Uterus (tissue), 4 donors: ENCODE data around the gene MTG1. TPM values are rescaled to one million over a fixed set of nuclear protein-coding genes. Genes with fewer than 3 reads are reported as not detected.

ENCODE experiments used
- DNase-seq, 2 donors: peaks; one replicate each; pipeline ENCODE4 v3.0.0-alpha.2; 2019 to 2020
- H3K27ac ChIP-seq, 2 donors: fragments of 200-600 bp; sonication (generic); 1 replicate in 1 of 2; 2 replicates in 1 of 2; pipeline ENCODE4 v1.5.1; 2016 to 2018
- H3K27me3 ChIP-seq, 2 donors: fragments of 200-600 bp; sonication (generic); one replicate each; pipeline ENCODE4 v1.5.1; 2018 to 2019; ENCODE audit warnings: control low read depth in 1 of 2
- H3K36me3 ChIP-seq, 2 donors: fragments of 200-600 bp; sonication (generic); one replicate each; pipeline ENCODE4 v1.5.1; 2019; ENCODE audit warnings: control low read depth in 1 of 2
- H3K4me1 ChIP-seq, 2 donors: fragments of 200-600 bp; sonication (generic); one replicate each; pipeline ENCODE4 v1.5.1; 2018 to 2019; ENCODE audit warnings: control low read depth in 1 of 2
- H3K4me3 ChIP-seq, 2 donors: fragments of 200-600 bp; sonication (generic); 1 replicate in 1 of 2; 2 replicates in 1 of 2; pipeline ENCODE4 v1.5.1; 2018 to 2019; ENCODE audit warnings: mild to moderate bottlenecking in 1 of 2
- H3K9me3 ChIP-seq, 2 donors: fragments of 200-600 bp; sonication (generic); one replicate each; pipeline ENCODE4 v1.5.1; 2019; ENCODE audit warnings: control low read depth in 1 of 2
- POLR2A ChIP-seq, 2 donors: fragments of 450-650 bp; IDR thresholded peaks; one replicate each; pipeline ENCODE4 v1.6.1; 2016; ENCODE audit warnings: antibody characterized with exemption in 2 of 2, mild to moderate bottlenecking in 1 of 2, moderate library complexity in 1 of 2
- intact Hi-C: fragments of 100-400 bp; cut with DNase I; formaldehyde crosslinking; loops from one replicate; pipeline ENCODE4 v1.15.1; 2023; ENCODE audit warnings: low total_unique reads
- total RNA-seq, 4 donors: library from RNA; depleted of rRNA in 3 of 4; stranded (reverse); fragments of >200 nt in 3 of 4; gene quantifications; one replicate each; pipeline versions ENCODE4 v1.1.0 to v1.2.4, GENCODE V29; 2014 to 2023
- TF ChIP-seq, protein P1 (sequence below), 4 experiments: fragments of 200-600 bp in 2 of 4; fragments of 450-650 bp in 2 of 4; sonication (generic) in 2 of 4; IDR thresholded peaks; one replicate each; pipeline ENCODE4 v1.5.1; 2016 to 2019; ENCODE audit warnings: antibody characterized with exemption in 4 of 4, mild to moderate bottlenecking in 2 of 4, moderate library complexity in 1 of 4
- donor health status: DM: yes; HTN: yes; CAD: no.

The MTG1 gene
- total RNA-seq, 4 donors from 2014 or later, result 14.6 to 50.1 (median 32.6) TPM

DNA sequence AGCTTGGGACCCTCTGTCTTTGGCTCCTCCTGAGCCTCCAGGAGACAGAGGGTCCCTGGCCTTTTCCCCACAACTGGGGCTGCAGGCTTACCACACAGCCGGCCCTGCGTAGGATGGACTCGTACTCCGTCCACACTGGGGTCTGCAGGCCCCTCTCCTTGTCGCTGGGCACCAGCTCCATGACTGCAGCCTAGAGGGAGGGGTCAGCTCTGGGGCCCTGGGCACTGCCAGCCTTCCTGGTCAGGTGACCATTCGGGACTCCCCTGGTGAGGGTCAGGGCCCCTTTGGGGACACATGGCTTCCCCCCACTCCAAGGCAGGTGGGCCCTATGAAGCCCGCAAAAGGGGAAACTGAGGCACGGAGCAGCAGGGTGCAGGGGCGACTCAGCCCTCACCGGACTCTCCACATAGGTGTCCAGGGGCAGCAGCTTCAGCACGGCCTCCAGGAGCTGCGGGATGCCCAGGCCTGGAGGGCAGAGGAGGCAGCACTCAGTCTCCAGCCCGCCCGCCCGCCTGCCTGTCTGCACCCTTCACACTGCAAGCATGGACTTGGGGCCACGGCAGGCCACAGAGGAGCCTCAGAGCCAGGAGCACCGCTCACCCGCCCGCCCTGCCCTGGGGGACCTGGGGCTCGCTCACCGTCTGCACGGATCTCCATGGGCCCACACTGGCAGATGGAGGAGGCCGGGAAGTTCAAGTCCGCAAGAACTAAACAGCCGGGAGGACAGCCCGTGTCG, 37.2 kb upstream of the MTG1 start:
- H3K27ac ChIP-seq, result peak overlapping the region in 1 of 2 donors; percentile 74
- H3K27me3 ChIP-seq, result no peaks in the 10 kb centered on the region
- DNase-seq, result no peak
- TF ChIP-seq, protein P1, sequence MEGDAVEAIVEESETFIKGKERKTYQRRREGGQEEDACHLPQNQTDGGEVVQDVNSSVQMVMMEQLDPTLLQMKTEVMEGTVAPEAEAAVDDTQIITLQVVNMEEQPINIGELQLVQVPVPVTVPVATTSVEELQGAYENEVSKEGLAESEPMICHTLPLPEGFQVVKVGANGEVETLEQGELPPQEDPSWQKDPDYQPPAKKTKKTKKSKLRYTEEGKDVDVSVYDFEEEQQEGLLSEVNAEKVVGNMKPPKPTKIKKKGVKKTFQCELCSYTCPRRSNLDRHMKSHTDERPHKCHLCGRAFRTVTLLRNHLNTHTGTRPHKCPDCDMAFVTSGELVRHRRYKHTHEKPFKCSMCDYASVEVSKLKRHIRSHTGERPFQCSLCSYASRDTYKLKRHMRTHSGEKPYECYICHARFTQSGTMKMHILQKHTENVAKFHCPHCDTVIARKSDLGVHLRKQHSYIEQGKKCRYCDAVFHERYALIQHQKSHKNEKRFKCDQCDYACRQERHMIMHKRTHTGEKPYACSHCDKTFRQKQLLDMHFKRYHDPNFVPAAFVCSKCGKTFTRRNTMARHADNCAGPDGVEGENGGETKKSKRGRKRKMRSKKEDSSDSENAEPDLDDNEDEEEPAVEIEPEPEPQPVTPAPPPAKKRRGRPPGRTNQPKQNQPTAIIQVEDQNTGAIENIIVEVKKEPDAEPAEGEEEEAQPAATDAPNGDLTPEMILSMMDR (IDR thresholded peaks at IDR 0.05), result no peak
- no peak for TF ChIP-seq POLR2A (IDR thresholded peaks at IDR 0.05)
- H3K36me3 ChIP-seq, result no peaks in the 10 kb centered on the region
- no peaks in the 10 kb centered on the region for H3K4me1 ChIP-seq
- no peaks in the 10 kb centered on the region for H3K9me3 ChIP-seq
- intact Hi-C loops, result no loop called here
- H3K4me3 ChIP-seq, result peak overlapping the region; percentile 16 to 47

DNA sequence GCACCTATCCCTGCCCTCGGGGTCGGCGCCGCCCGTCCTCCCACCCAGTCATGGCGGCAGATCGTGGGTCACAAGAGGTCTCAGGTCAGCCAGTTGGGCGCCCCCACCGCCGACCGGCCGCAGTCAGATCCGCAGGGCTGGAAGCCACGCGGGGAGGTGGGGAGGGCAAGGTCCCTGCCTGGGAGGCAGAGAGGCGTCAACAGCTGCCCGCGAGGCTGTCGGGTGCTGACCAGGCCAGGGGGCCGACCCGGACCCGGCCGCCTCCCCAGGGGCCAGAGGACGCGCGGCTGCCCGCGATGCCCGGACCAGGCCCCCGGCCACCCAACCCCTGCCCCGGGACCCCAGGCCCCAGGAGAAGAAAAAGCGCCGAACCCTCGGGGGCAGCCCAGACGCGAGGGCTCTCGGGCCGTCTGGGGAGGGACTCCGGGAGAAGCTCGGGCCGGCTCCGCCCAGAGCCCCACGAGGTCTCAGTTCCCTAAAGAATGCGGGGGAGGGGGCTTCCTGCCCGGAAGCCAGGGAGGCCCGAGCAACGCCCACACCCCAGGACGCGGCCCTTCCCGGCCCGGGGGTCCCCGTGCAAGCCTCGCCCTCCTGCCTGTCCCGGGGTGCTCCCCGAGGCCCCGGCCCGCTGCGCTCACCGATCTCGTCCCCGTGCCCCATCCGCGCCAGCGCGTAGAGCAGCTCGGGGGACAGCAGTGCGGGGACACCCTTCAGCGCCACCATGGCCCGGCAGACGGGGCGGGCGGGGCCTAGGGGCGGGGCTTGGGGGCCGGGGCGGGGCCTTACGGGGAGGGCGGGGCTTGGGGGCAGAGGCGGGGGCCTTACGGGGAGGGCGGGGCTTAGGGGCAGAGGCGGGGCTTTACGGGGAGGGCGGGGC, 36.4 kb upstream of the MTG1 start, which contains the start of gene FUOM:
Gene FUOM, minus strand, starts transcription at position 735 of the 877 bp plus-strand sequence. Its CDS starts 12 bp downstream, at position 723.
- no peak for TF ChIP-seq POLR2A (IDR thresholded peaks at IDR 0.05)
- TF ChIP-seq, protein P1 (IDR thresholded peaks at IDR 0.05), result no peak
- Histone ChIP-seq H3K9me3 (no peaks in the 10 kb centered on the region), H3K27ac (peak within 1 kb of the TSS in 1 of 2 donors; percentile 74), H3K36me3 (no peaks in the 10 kb centered on the region), H3K27me3 (no peaks in the 10 kb centered on the region), H3K4me1 (no peaks in the 10 kb centered on the region), H3K4me3 (peak within 1 kb of the TSS; percentile 16 to 47)
- intact Hi-C loops, result no loop called here
- peak; percentile 39 to 40 for DNase-seq

DNA sequence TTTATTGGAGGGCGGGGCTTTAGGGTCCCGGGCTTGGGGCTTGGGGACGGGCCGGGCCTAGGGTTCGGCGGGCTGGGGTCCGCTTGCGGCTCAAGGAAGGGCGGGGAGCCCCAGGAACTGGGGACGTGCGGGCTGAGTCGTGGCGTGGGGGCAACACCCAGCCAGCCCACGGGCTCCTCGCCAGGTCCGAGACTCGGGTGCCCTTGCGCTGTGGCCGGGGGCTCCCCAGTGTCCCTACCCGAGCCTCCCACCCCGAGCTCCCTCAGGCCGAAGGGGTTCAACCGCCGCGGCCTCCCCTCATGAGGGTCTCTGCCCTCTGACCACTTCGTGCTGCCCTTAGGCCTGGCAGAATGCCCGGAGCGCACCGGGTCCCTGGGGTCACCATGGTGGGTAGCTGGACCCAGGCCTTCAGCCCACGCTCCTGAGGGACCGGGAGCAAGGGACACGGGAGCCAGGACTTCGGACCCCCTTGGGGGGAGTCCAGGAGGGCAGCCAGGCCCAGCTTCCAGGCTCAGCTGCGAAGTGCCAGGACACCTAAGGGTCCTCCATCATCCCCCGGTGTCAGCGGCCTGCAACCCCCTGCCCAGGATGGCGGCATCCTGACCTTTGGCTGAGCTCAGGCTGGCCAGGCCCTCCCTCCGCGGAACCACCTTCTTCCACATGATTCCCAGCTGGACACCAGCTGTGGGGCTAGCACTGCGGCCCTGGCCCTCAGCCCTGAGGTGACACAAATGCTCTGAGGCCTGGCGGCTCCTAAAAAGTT, 35.6 kb upstream of the MTG1 start:
- no peaks in the 10 kb centered on the region for H3K36me3 ChIP-seq
- DNase-seq, result peak in 1 of 2 donors; percentile 35
- H3K4me1 ChIP-seq, result no peaks in the 10 kb centered on the region
- no peaks in the 10 kb centered on the region for H3K27me3 ChIP-seq
- H3K27ac ChIP-seq, result peak overlapping the region in 1 of 2 donors; percentile 74
- no peaks in the 10 kb centered on the region for H3K9me3 ChIP-seq
- intact Hi-C loops, result no loop called here
- H3K4me3 ChIP-seq, result no peak overlapping the region
- TF ChIP-seq, protein P1 (IDR thresholded peaks at IDR 0.05), result no peak
- no peak for TF ChIP-seq POLR2A (IDR thresholded peaks at IDR 0.05)

DNA sequence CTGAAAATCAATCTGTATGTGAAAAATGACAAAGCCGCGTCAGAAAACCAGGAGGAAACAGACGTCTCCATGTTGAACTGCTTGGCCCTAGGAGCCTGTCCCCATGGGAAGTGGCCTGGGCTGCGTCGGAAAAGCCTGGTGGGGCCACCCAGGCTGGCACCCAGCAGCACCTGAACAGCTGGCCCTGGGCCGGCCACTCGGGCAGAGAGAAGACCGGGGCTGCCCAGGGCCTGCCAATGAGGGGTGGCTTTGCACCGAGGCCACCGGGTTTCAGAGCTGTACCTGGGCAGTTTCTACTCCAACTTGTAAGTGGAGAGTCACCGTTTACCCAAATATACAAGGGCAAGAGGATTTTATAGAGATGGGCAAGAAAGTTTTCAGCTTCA, 35.0 kb upstream of the MTG1 start:
- no peaks in the 10 kb centered on the region for H3K36me3 ChIP-seq
- no peaks in the 10 kb centered on the region for H3K4me1 ChIP-seq
- H3K27ac ChIP-seq, result no peak overlapping the region
- intact Hi-C loops, result no loop called here
- no peak for DNase-seq
- no peak for TF ChIP-seq POLR2A (IDR thresholded peaks at IDR 0.05)
- TF ChIP-seq, protein P1 (IDR thresholded peaks at IDR 0.05), result no peak
- H3K27me3 ChIP-seq, result no peaks in the 10 kb centered on the region
- H3K4me3 ChIP-seq, result no peak overlapping the region
- H3K9me3 ChIP-seq, result no peaks in the 10 kb centered on the region
